ENCODE results near the gene SLC26A2. TPM values are rescaled to one million over a fixed set of nuclear protein-coding genes. Genes with fewer than 3 reads are reported as not detected.

The SLC26A2 gene
- total RNA-seq, 1 experiment from 2014 or later, result 111 TPM

- H3K9me3 ChIP-seq (ENCODE audit: control insufficient read depth, insufficient read depth, low read depth, low read length), result no peaks in the 10 kb centered on the region
- TF ChIP-seq TCF7L2 (IDR thresholded peaks at IDR 0.05; ENCODE audit: low read depth, low read length) (no peak), POLR2AphosphoS5 (IDR thresholded peaks at IDR 0.05; ENCODE audit: low read depth, low read length) (no peak), CTCF (IDR thresholded peaks at IDR 0.05) (no peak; the same call in 1 of the 2 replicates), SIN3A (IDR thresholded peaks at IDR 0.05; ENCODE audit: borderline replicate concordance, insufficient read depth, low read depth, low read length) (no peak)
- TF ChIP-seq, protein P1, sequence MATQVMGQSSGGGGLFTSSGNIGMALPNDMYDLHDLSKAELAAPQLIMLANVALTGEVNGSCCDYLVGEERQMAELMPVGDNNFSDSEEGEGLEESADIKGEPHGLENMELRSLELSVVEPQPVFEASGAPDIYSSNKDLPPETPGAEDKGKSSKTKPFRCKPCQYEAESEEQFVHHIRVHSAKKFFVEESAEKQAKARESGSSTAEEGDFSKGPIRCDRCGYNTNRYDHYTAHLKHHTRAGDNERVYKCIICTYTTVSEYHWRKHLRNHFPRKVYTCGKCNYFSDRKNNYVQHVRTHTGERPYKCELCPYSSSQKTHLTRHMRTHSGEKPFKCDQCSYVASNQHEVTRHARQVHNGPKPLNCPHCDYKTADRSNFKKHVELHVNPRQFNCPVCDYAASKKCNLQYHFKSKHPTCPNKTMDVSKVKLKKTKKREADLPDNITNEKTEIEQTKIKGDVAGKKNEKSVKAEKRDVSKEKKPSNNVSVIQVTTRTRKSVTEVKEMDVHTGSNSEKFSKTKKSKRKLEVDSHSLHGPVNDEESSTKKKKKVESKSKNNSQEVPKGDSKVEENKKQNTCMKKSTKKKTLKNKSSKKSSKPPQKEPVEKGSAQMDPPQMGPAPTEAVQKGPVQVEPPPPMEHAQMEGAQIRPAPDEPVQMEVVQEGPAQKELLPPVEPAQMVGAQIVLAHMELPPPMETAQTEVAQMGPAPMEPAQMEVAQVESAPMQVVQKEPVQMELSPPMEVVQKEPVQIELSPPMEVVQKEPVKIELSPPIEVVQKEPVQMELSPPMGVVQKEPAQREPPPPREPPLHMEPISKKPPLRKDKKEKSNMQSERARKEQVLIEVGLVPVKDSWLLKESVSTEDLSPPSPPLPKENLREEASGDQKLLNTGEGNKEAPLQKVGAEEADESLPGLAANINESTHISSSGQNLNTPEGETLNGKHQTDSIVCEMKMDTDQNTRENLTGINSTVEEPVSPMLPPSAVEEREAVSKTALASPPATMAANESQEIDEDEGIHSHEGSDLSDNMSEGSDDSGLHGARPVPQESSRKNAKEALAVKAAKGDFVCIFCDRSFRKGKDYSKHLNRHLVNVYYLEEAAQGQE (IDR thresholded peaks at IDR 0.05; ENCODE audit: insufficient read depth in 1 of 2, low read depth in 2 of 2, low read length in 1 of 2), result no peak
- DNase-seq (ENCODE audit: low read depth, low spot score), result no peak
- ChIA-PET POLR2A (no interaction called here), CTCF (no interaction called here)
- no TSS peak for BruUV-seq (replicated peaks)
- H3K4me1 ChIP-seq (ENCODE audit: control insufficient read depth, insufficient read depth, low read length), result peaks cover 6% of the 10 kb centered on the region
- in situ Hi-C loops (cut with HindIII; ENCODE audit: low pct_unique_long_range_greater_than_20kb, low sequenced_read_pairs) (no loop called here), intact Hi-C loops (cut with micrococcal nuclease; ENCODE audit: unreplicated experiment) (no loop called here)
- no peaks in the 10 kb centered on the region for H3K36me3 ChIP-seq (ENCODE audit: control insufficient read depth, insufficient read depth, low read length)
- no peak overlapping the region for H3K4me3 ChIP-seq (ENCODE audit: low read depth in 2 of 2, low read length in 2 of 2)
- H3K27me3 ChIP-seq (ENCODE audit: control insufficient read depth, insufficient read depth, low read length), result no peaks in the 10 kb centered on the region
- ATAC-seq, result no peak
- no peak overlapping the region for H3K27ac ChIP-seq (ENCODE audit: low read length)
These were observed 35.0 kb downstream of the SLC26A2 start for GRCh38 chr5:149995385-149996204.

- POLR2A ChIA-PET, result no interaction called here
- in situ Hi-C loops (cut with HindIII; ENCODE audit: low pct_unique_long_range_greater_than_20kb, low sequenced_read_pairs) (no loop called here), intact Hi-C loops (cut with micrococcal nuclease; ENCODE audit: unreplicated experiment) (no loop called here)
- BruUV-seq (replicated peaks), result no TSS peak
- no peaks in the 10 kb centered on the region for H3K9me3 ChIP-seq (ENCODE audit: control insufficient read depth, insufficient read depth, low read depth, low read length)
- no peak for TF ChIP-seq SIN3A (IDR thresholded peaks at IDR 0.05; ENCODE audit: borderline replicate concordance, insufficient read depth, low read depth, low read length)
- TF ChIP-seq TCF7L2 (IDR thresholded peaks at IDR 0.05; ENCODE audit: low read depth, low read length), result no peak
- TF ChIP-seq, protein P1 (IDR thresholded peaks at IDR 0.05; ENCODE audit: insufficient read depth in 1 of 2, low read depth in 2 of 2, low read length in 1 of 2), result no peak
- no peak for TF ChIP-seq CTCF (IDR thresholded peaks at IDR 0.05)
- no peak for TF ChIP-seq POLR2AphosphoS5 (IDR thresholded peaks at IDR 0.05; ENCODE audit: low read depth, low read length)
- peaks cover 6% of the 10 kb centered on the region for H3K4me1 ChIP-seq (ENCODE audit: control insufficient read depth, insufficient read depth, low read length)
- CTCF ChIA-PET, result interaction anchor here (1.2 kb wide), 1 partner anchor 162 kb away, joined by 4 read pairs; no protein-coding TSS in a partner anchor
- DNase-seq (ENCODE audit: low read depth, low spot score) (no peak), ATAC-seq (no peak)
- no peaks in the 10 kb centered on the region; the same call in 1 of the 2 replicates for H3K36me3 ChIP-seq (ENCODE audit: control insufficient read depth, insufficient read depth, low read length)
- H3K4me3 ChIP-seq (ENCODE audit: low read depth in 2 of 2, low read length in 2 of 2), result no peak overlapping the region
- H3K27ac ChIP-seq (ENCODE audit: low read length), result no peak overlapping the region
- H3K27me3 ChIP-seq (ENCODE audit: control insufficient read depth, insufficient read depth, low read length), result no peaks in the 10 kb centered on the region
These were observed 35.8 kb downstream of the SLC26A2 start for GRCh38 chr5:149996205-149996890.

Data from Panc1 (cell line).